Measurements from ENCODE around the gene MRPL2.

DNA sequence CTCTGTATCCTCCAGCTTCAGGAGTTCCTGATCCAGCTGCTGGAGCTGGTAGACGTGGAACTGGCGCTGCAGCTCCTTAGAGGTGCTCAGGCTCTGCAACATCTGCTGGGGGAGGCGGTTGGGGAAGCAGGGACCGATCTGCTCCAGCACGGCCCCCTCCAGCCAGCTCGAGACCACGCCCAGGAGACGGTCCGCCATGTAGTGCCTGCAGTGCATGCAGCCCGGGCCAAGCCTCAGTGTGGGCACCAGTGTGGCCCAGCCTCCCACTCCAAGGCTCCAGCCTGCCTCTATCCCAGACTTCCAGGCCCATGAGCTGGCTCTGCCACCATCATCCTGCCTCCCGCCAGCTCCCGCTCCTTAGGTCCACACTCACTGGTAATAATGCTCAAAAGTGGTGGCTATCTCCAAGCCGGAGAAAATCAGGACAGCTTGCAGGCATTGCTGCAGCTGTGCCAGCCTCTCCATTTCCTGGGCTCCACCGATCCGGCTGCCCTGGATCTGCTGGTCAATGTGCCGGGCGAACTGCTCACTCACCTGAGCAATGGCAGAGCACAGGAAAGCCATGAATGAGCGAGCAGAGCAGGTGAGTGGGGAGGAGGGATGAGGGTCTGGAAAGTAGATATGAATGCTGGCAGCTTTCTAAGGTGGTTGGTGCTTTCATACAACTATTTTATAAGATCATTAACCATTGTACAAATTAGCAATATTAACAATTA, 18.5 kb downstream of the MRPL2 start:
- TF ChIP-seq GATA3 (IDR thresholded peaks at IDR 0.05; ENCODE audit: low read depth, low read length), result no peak
- no peak for TF ChIP-seq GATA2 (IDR thresholded peaks at IDR 0.05; ENCODE audit: low read depth, low read length)
